Fibroblast of the conjunctiva (primary cell): ENCODE measurements around the gene FILIP1L.
A peak's percentile ranks its signal among the peaks of the same experiment; 100 is the strongest.

Experiments used
- DNase-seq: peaks from one replicate; pipeline ENCODE4 v3.0.0-alpha.2; 2010; ENCODE audit warnings: low read depth

Gene FILIP1L

DNA sequence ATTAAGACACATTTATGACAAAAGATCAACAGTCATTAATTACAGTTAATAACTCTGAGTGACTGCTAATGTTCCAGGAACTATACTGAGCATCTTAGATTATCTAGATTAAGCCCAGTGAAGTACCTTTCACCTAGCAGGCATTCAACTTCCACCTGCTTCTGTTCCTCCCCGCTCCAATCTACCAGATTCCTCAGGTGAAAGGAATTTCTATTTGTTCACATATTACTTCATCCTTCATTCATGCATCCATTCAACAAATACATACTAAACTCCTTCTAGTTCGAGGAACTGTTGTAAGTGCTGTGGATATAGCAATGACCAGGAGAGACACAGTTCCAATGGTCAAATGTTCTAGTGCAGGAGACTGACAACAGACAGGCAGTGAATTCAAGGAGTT, 139.3 kb downstream of the FILIP1L start:
- no peak for DNase-seq

DNA sequence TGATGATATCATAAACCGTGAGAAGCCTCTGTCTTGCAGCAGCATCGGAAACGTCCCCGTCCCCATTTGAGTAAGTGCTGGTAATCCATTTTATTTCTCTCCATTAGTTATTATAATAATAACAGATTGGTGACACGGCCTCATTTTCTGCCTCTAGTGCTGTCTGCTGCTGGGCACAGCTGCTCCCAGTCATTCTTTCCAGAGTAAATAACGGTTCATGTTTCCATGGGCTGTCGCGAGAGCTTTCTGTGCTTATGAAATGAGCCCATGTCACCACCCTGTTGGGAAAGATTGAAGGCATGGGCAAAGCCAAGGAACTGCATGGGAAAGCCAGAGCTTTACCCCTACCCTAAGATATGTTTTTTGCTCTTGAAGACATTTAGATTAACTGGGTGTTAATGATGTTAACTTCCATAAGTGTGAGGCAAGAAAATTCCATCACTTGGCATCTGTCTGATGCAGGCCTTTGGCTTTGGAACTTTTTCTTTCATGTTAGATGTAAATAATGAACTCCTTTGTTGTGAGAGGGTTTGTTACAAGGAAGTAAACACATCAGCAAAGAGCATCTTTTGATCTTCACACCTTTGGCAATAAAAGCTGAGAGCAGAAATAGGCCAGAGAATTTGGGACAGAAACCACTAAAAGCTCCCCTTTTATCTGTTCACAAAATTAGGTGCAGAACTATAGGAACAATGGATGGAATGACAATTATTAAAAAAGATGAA, 141.8 kb downstream of the FILIP1L start:
- no peak for DNase-seq

DNA sequence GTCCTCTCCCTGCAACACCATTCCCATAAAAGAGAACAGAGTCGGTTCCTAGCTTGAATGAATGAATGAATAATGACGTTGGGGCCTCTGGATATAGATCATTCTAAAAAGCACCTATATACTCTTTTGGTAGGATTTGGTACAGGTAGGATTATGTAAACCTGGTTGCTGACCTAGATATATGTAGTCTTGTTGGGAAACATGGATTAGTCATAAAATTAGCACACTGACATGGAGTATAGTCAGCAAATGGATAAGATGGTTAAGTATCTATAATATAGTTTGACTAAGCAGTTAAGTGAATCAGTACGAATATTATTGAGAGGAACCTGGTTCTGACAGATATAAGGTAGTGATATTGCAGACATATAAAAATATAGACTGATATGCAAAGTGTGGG, 142.5 kb downstream of the FILIP1L start:
- no peak for DNase-seq

DNA sequence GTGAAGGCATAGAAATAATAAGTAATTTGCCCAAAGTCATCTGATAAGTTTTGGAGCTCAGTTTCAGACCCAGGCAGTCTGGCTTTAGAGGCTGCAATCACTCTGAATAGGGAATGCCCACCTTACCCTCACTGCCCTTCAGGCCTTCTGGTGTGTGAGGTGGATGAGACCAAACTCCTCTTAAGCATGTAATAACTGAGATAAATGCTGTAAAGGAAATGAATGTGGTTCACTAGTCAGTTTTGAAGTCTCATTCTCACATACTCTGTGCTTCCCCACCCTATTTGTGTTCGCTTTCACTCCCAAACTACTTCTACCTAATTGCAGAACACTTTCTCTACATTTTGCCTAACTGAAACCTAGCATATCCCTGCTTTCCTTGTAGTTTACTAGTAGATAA, 144.1 kb downstream of the FILIP1L start:
- DNase-seq: no peak

DNA sequence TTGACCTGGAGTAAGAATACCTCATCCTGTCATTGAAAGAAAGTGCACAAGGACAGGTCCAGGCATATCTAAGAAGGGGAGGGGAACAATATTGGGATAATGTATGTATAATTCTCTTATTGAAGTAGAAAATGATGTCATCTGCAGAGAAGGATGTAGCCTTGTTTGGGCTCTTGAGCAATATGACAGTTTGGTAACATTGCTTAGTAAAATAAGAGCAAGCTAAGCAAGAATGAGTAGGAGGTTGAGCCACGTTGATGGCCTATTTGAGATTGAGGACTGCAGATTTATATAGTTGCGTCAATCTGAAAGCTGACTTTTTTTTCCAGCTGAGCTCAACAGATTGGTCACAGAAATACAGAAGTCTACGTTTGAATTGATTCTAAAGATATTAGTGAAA, 145.2 kb downstream of the FILIP1L start:
- DNase-seq: no peak

DNA sequence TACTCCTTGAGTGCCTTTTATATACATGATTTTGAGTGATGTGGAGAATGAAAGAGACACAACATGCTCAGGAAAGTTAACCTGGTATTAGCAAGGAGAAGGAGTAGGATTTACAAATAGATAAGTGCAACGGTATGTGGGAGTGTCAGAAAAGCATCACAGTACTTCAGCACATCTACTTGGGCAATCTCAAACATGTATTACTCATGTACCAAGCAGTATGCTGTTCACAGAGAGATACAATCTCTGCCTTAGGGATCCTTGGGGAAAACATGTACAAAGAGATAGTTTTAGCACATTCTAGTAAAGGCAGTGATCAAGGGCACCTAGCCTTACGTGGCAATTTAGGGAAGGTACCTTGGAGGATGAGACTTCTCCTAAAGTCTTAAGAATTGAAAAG, 146.5 kb downstream of the FILIP1L start:
- DNase-seq: peak; percentile 51

DNA sequence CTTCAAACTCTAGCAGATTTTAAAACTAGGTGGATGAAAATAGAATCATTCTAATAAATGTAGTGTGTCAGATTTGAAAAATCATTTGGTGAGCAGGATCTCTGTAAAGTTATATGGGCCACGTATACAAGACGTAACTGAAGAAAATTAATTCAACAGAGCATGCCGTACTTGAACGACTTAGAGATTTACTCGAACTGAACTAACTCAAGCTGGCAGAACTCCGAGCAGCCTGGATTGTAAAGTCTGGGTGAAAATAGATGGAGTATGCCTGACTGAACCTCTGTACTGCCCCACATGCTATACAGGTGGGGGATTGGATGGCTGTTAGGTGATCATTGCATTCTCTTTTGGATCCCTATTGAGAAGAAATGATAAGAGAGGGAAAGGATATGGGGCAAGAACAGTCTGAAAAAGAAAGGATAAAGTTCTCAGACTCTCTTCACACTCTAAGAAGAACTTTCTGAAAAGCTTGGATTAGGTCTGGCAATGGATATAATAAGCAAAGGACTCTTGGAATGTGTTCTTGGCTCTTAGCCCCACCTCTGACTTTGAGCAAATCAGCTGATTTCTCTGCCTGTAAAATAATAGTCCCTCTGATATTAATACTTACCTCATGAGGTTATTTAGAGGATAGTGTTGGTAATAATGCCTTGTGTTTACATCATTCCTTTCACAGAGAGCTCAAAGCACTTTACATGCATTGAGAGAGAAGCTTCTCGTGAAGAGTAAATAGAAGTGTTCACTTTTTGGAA, 147.5 kb downstream of the FILIP1L start:
- peak; percentile 75 for DNase-seq

DNA sequence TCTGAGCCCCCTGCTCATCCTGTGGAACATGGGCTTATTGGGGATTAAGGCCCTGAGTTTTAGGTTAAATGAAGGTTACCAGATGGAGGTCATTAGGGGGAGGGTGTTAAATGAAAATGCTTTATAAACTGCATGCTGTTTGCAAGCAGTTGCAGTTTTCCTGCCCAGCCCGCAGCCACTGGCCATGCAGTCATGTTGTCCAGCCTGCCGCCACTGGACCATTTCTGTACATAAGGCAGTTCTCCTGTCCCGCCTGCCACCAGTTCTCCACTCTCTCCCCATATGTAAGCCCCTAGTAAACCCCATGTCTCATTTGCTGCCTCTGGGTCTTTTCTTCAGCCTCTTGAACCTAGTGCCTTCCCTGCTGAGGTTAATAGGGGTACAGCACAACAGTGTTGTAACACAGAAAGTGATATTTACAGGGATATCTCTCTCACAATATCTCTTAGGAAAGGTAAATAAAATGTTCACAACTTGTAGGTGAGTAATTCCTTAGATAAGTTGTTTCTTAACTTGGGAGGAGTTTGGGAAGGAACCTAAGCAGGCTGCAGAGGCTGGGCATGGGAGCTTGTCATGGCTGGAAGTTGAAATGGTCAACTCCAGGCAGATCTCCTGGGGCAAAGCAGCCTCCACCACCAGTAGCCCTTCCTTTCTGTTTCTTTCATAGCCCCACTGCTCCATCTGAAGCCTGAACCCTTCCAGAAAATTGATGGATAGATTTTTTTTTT, 148.5 kb downstream of the FILIP1L start:
- DNase-seq: no peak

DNA sequence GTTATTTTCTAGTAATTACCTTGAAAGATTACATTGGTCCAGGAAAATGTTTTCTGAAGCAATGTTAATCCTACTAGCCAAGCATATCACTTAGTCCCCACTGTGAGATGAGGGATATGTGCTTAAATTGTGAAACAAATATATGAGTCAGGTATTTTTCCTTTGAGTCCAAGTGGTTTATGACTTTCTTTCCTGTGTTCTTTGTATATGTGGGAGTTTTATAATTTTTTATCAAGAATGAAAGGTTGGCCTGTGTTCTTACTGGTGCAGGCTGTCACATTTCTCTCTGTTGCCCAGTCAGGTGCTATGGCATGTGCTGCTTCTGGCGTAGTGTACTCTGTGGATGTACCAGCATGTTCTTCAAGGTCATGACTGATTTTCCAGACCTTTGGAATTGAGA, 149.2 kb downstream of the FILIP1L start:
- no peak for DNase-seq

DNA sequence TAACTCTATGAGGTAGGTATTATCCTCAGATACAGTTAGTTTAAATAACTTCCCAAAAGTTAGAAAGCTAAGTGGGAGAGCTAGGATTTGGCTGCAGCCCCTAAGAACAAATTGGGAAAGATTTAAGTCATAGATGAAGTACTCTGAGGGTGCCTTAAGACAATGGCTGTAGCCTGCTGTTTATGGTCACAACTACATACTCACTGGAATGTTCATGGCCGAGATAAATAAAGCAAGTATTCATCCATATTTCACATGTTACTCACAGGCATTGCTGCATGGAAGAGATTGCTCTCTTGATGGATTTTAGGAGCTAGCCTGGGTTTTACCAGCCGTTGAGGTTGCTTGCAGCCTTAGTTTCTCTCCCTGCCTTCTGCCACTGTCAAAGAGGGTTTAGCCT, 151.6 kb downstream of the FILIP1L start:
- no peak for DNase-seq

DNA sequence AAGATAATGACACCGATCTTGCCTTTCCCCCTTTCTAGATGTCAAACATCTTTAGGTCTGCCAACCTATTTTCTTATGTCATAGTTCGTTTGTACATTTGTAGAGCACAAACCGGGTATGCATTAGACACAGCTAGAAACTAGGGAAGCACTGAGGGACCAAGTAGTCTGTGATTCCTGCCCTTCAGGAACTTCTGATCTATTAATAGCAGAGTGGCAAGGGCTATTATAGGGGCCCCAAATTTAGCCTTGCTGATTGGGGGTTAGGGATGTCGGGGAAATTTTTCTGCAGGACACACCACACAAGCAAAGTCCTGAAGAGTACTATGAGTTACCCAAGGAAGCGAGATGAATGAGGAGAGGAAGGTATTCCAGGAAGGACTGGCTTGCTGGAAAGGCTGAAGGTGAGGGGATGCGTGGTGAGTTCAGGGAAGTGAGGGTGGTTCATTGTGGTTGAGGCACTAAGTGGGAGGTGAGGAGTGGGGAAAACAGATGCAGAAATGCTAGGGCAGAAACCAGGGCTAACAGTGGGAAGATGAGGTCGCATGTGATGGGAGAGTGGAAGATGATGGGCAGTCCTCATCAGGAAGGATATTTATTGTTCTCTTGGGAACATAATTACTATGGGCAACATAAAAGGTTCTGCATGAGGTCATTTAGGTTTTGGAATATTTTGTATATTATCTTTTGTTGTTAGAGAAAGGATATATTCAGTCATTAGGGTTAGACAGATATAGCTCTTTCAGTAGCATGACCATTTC, 152.4 kb downstream of the FILIP1L start:
- DNase-seq: no peak

DNA sequence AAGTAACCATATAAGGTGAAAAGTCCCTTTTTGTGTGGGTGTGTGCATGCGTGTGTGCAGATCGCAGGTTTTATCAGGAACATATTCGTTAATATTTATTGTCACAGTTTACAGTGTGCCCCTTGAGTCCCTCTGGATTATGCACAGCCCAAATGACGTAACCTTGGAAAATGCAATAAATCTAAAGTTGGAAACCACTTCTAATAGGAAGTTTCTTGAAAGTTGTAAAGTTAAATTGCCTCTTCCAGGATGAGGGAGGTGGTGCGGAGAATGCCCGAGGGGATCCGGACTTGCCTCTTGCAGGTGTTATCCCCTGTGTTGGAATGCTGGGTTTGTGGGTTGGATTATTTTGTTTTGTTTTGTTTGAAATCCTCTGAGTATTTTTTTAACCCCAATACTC, 153.4 kb downstream of the FILIP1L start:
- DNase-seq: no peak

DNA sequence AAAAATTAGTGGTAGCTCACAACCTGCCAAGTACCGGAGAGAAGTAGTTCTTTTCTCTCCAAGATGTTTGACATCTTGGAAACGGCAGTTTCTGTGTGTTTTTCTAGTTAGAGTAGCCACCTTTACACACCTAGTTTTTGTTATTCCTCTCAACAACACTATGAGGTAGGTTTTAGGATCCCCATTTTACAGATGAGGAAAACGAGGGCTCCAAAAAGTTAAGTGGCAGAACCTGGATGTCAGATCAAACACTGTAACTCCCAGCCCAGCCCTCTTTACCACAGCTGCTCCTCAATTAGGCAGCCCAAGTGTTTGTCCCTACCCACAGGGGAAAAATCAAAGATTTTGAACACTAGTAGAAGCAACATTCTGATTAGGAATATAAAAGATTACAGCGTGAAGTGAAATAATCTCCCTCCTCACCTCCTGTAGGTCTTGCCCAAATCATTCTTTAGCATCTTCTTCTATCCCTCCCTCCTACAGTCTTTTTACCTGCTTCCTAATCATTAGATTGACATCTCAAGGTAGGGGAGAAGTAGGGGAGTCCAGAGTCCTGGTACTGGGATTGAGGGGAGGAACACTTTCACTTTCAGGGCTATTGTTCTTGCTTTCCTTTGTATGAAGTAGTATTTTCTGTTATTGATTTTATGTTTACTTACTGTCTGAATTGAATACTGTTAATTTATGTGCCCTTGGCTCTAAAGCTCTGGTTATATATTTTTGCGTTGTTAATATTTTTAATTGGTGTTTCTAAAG, 154.0 kb downstream of the FILIP1L start:
- no peak for DNase-seq

DNA sequence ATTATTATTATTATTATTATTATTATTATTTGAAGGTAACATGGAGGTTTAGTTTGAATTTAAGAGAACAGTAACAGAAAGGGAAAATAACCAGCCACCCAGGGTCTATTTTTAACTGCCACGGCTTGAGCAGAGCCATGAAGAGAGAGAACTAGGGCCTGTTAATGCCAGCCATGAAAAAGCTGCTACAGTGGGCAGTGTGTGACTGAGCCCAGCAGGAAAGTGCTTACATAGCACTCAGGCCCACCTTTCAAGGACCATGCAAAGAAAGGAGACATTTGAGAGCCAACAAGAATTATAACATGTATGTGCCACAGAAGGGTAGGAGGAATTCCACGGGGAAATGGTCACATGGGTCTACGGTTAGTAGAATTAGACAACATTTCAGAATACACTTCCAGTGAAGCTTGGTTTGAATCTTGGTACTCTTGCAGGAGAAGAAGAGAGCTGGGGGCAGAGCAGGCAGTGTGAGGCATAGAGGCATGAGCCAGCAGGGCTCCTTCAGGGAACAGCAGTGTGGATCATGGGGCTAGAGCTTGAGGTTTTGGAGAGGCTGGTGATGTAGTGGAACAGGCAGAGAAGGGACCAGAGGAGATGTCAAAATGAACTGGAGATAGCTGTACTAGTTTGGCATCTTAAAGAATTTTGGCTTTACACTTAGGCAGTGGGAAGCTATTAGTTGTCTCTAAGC, 155.9 kb downstream of the FILIP1L start:
- no peak for DNase-seq

DNA sequence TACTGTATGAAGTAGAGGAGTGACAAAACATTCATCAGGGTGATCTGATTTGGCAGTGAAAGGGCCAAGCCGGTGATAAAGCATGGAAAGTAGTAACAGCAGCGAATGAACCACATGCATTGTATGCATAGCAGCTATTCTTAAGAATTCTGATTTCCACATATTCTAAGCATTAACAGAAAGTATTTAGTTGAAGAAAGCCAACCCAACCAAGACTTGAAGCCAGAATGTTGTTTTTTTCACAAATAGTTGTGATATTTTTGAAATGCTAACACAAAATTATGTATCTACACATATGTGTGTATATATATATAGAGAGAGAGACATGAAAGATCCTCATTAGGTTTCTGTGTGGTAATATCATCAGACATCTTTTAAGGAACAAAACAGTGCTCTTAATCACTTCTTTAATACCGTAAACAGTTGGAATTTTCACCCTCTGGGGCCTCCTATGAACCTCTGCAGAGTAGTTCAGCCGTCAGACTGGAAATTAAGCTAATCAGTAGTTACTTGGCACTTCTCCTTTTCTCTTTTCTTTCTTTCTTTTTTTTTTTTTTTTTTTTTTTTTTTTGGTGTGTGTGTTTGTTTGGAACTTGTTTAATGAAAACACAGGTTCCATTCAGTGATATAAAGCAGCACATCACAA, 157.0 kb downstream of the FILIP1L start:
- DNase-seq: no peak

DNA sequence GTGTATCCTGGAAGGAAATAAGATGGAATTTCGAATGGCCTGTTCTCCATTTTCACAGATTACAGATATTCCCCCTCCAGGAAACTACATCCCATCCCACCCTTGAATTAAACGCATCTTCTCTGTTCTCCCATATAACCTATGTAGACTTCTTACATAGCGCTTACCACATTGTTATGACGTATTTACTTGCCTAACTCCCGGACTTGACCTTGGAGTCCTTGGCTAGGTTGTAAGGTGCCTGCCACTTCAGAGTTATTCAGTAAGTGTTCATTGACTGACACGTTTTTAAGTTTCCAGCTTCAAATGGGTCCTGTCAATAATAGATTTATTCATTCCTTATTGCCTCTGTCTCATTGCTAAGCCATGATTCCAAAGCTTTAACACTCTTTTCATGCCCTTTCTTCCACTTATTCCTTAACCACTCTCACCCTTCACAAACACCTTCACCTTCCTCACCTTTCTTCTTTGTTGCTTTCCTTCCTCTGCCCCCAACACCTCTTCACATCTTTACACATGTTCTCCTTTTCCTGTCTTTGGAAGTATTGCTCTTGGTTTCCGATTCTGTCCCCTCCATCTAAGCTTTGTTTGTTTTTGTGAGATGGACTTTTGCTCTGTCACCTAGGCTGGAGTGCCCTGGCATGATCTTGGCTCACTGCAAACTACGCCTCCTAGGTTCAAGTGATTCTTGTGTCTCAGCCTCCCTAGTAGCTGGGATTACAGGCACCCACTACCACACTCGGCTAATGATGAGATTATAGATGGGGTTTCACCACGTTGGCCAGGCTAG, 158.3 kb downstream of the FILIP1L start:
- DNase-seq: no peak

DNA sequence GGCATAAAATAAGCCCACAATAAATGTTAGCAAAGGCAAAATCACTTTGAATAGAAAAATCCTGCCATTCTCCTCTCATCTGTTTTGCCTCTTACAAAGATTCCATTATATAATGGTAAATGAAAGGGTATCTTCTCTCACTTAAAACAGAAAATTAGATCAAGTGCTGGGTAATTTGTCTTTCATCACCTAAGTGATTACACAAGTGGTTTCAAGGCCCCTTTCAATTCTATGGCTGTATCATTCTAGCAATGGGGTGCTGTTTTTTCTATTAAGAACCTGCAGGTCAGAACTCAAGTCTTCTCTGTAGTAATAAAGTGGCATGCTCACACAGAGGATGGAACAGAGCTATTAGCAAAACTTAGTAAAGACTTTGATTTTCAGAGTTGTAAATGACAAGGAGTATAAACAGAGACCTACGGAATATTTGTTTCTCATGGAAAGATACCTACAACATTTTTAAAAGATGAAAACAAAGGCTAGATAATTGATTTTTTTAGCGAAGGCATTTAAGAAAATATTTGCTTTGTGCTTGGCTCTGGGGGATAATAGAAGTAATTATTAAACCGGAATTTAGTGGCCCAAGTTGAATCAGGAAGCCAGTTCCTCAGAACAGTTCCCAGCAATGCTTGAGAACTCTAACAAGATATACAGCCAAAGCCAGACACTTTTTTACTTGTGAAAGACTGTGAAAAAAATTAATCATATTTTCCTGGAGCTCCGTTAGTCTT, 159.2 kb downstream of the FILIP1L start:
- DNase-seq: no peak

DNA sequence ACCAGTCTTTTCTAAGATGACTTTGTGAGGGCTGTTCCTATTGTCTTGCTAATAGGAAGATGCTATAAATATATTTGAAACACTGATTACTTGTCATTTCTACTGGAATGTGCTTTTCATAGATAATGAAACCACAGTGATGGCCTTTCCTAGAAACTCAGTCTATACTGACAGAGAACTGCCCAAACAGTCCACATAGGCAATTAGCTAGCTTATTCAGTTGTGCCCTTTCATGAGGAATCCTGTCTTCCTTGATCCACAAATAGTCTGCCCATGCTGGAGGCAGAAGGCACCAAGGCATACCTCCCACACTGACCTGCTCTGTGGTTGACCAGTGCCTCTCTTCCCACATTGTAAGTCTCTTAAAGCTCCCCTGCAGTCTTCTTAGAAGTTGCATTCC, 160.7 kb downstream of the FILIP1L start:
- DNase-seq: no peak

DNA sequence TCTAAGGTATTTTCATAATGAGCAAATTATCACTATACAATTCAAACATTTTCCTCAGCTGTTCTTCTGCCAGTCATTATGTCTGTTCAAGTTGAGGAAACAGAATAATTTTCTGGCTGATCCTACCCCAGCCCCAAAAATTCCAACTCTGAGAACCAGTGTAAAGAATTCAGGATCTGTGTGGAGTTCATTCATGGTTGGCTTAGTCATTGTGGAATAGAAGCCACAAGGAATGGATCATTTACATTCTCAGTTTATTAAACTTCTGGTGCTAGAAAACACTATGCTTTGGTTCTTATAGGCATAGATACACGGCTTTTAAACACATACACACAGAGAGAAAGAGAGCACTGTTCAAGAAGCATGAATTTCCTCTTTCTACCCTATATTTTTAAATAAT, 162.0 kb downstream of the FILIP1L start:
- no peak for DNase-seq
